DND-41 (cell line): ENCODE data around the gene ESR2.

Source experiments
- EZH2 ChIP-seq: IDR thresholded peaks from 3 replicates; pipeline ENCODE4 v1.6.1; 2012; ENCODE audit warnings: borderline replicate concordance, low read depth, mild to moderate bottlenecking, moderate library complexity, low read length, inconsistent platforms; ENCODE audit not compliant: severe bottlenecking
- TF ChIP-seq, protein P1 (sequence below): IDR thresholded peaks from 2 replicates; pipeline ENCODE4 v1.5.1; 2012; ENCODE audit warnings: borderline replicate concordance, low read length, moderate library complexity, mild to moderate bottlenecking; ENCODE audit not compliant: poor library complexity, severe bottlenecking; ENCODE audit errors: extremely low read depth

DNA sequence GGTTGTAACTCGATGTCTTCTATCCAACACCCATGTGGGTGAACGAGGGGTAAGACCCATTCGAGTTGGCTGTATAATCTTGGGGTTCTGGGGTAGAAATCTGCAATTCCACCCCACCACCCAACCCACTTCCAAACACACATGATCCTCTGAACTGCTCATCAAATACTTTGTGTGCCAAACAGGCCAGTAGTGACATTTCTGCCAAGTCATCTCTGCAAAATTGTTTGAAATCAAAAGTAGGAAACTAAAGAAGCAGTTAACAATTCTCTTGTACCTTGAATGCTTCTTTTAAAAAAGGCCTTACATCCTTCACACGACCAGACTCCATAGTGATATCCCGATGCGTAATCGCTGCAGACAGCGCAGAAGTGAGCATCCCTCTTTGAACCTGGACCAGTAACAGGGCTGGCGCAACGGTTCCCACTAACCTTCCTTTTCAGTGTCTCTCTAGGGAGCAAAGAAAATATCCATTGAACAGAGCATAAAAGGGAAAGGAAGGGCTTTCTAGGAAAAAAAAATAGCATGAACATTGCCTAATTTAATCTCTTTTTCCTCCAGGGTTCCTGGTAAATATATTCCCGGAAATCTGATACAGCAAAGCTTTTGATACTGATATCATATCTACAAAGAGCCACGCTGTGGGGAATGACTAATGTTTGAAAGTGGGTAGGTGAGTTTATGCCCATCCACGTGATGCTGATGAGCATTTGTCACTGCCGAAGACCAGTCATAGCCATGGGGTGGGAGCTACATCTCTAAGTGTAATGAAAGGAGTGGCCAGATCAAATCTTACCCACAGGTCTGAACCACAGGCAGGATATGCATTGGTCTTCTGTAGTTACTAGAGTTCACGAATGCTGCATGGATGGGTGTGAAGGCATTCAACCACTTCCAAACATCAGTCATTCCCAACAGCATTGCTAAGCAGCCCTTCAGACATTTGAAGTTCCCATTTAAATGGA, 14.2 kb downstream of the ESR2 start:
- TF ChIP-seq EZH2: no peak
- TF ChIP-seq, protein P1, sequence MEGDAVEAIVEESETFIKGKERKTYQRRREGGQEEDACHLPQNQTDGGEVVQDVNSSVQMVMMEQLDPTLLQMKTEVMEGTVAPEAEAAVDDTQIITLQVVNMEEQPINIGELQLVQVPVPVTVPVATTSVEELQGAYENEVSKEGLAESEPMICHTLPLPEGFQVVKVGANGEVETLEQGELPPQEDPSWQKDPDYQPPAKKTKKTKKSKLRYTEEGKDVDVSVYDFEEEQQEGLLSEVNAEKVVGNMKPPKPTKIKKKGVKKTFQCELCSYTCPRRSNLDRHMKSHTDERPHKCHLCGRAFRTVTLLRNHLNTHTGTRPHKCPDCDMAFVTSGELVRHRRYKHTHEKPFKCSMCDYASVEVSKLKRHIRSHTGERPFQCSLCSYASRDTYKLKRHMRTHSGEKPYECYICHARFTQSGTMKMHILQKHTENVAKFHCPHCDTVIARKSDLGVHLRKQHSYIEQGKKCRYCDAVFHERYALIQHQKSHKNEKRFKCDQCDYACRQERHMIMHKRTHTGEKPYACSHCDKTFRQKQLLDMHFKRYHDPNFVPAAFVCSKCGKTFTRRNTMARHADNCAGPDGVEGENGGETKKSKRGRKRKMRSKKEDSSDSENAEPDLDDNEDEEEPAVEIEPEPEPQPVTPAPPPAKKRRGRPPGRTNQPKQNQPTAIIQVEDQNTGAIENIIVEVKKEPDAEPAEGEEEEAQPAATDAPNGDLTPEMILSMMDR: no peak
